B cell (primary cell): ENCODE measurements around the gene PCSK4. TPM values are rescaled to one million over a fixed set of nuclear protein-coding genes. Genes with fewer than 3 reads are reported as not detected.

Source experiments
- ATAC-seq: fragments of 200-7000 bp; cut with Tn5 transposase; one replicate; pipeline ENCODE4 v1.10.0; 2021; ENCODE audit warnings: low read depth, mild to moderate bottlenecking, moderate number of reproducible peaks, moderate library complexity
- CTCF ChIA-PET: fragments of 350-600 bp; sonication (Branson Sonifier 250); formaldehyde crosslinking; loops from one replicate; lab custom pipeline; 2021; ENCODE audit warnings: antibody characterized with exemption, inconsistent platforms; lab: Charles Lee
- POLR2A ChIA-PET: fragments of 350-600 bp; sonication (Branson Sonifier 250); formaldehyde crosslinking; loops from one replicate; lab custom pipeline; 2021; ENCODE audit warnings: antibody characterized with exemption; lab: Charles Lee
- DNase-seq: peaks from one replicate; pipeline ENCODE4 v3.0.0; 2013
- H2AFZ ChIP-seq: 2 replicates; pipeline ENCODE4 v1.6.1; 2012; ENCODE audit warnings: mild to moderate bottlenecking, low read depth, low read length; ENCODE audit not compliant: insufficient read depth, poor library complexity, severe bottlenecking
- H3K27ac ChIP-seq, 2 donors: 1 replicate in 1 of 2; 2 replicates in 1 of 2; pipeline ENCODE4 v1.5.1; 2012 to 2013; ENCODE audit warnings: low read length in 2 of 2, mild to moderate bottlenecking in 2 of 2, moderate library complexity in 1 of 2
- H3K27me3 ChIP-seq, 4 experiments: fragments of 200-600 bp in 1 of 4; sonication (generic) in 1 of 4; replicated peaks in 1 of 4; 1 replicate in 2 of 4; 2 replicates in 2 of 4; pipeline versions ENCODE4 v1.6.1 to v1.7.0; 2013 to 2016; ENCODE audit warnings: low read length in 3 of 4, mild to moderate bottlenecking in 2 of 4, mixed read lengths in 1 of 4, moderate library complexity in 1 of 4; ENCODE audit not compliant: insufficient read depth in 4 of 4, control insufficient read depth in 3 of 4; ENCODE audit errors: control extremely low read depth in 1 of 4
- H3K36me3 ChIP-seq, 2 experiments: replicated peaks in 1 of 2; 1 replicate in 1 of 2; 2 replicates in 1 of 2; pipeline versions ENCODE4 v1.6.1 to v1.7.1; 2013; ENCODE audit warnings: low read length in 1 of 2; ENCODE audit not compliant: insufficient read depth in 2 of 2, control insufficient read depth in 1 of 2; ENCODE audit errors: control extremely low read depth in 1 of 2, extremely low read depth in 1 of 2
- H3K4me1 ChIP-seq, 2 donors: fragments of 200-600 bp in 1 of 2; sonication (generic) in 1 of 2; 1 replicate in 1 of 2; 2 replicates in 1 of 2; pipeline versions ENCODE4 v1.5.1 to v1.6.1; 2013 to 2017; ENCODE audit warnings: low read length in 2 of 2; ENCODE audit not compliant: control insufficient read depth in 2 of 2, insufficient read depth in 2 of 2
- H3K4me2 ChIP-seq: replicated peaks from 2 replicates; pipeline ENCODE3; 2012; ENCODE audit warnings: mild to moderate bottlenecking, low read depth, low read length; ENCODE audit not compliant: poor library complexity, severe bottlenecking
- H3K4me3 ChIP-seq, 5 experiments: fragments of 200-600 bp in 1 of 5; sonication (generic) in 1 of 5; 1 replicate in 3 of 5; 2 replicates in 2 of 5; pipeline versions ENCODE4 v1.5.1 to v1.7.0; 2011 to 2016; ENCODE audit warnings: low read length in 4 of 5, mild to moderate bottlenecking in 4 of 5, low read depth in 2 of 5, control low read depth in 1 of 5, moderate library complexity in 1 of 5; ENCODE audit not compliant: insufficient read depth in 1 of 5; ENCODE audit errors: control extremely low read depth in 1 of 5, extremely low read depth in 1 of 5
- H3K79me2 ChIP-seq: fragments of 200-600 bp; sonication (generic); one replicate; pipeline ENCODE4 v1.6.0; 2016; ENCODE audit warnings: low read length; ENCODE audit not compliant: control insufficient read depth, insufficient read depth
- H3K9ac ChIP-seq: fragments of 200-600 bp; sonication (generic); 2 replicates; pipeline ENCODE4 v1.6.1; 2017; ENCODE audit warnings: mild to moderate bottlenecking, low read length, moderate library complexity
- H3K9me3 ChIP-seq, 3 donors: one replicate each; pipeline versions ENCODE4 v1.6.1 to v1.7.1; 2013; ENCODE audit warnings: low read length in 2 of 3; ENCODE audit not compliant: control insufficient read depth in 2 of 3, insufficient read depth in 1 of 3; ENCODE audit errors: control extremely low read depth in 1 of 3
- H4K20me1 ChIP-seq: 2 replicates; pipeline ENCODE4 v1.6.0; 2012; ENCODE audit warnings: mild to moderate bottlenecking, low read length; ENCODE audit not compliant: insufficient read depth, control insufficient read depth, poor library complexity, severe bottlenecking
- H3K27ac Mint-ChIP-seq: one replicate; pipeline ENCODE4 v1.8.0; 2021; ENCODE audit warnings: mixed read lengths
- H3K27me3 Mint-ChIP-seq: one replicate; pipeline ENCODE4 v1.8.0; 2021; ENCODE audit warnings: mixed read lengths
- H3K4me1 Mint-ChIP-seq: one replicate; pipeline ENCODE4 v1.8.0; 2021; ENCODE audit warnings: mixed read lengths
- H3K4me3 Mint-ChIP-seq: one replicate; pipeline ENCODE4 v1.8.0; 2021; ENCODE audit warnings: mixed read lengths
- H3K9me3 Mint-ChIP-seq: one replicate; pipeline ENCODE4 v1.8.0; 2022; ENCODE audit warnings: mixed read lengths; ENCODE audit not compliant: insufficient read depth
- CTCF ChIP-seq: fragments of 200-600 bp; IDR thresholded peaks from one replicate; pipeline ENCODE4 v1.8.0; 2022; ENCODE audit warnings: antibody characterized with exemption, mild to moderate bottlenecking
- EZH2 ChIP-seq: IDR thresholded peaks from 2 replicates; pipeline ENCODE4 v1.6.1; 2012; ENCODE audit warnings: borderline replicate concordance, low read depth, mild to moderate bottlenecking, moderate library complexity, low read length; ENCODE audit not compliant: insufficient read depth, poor library complexity, severe bottlenecking
- WGBS: methylation state at CpG from one replicate; pipeline ENCODE4 v1.1.5; 2013; ENCODE audit warnings: missing lambda C conversion rate; ENCODE audit not compliant: insufficient coverage; 5-methylcytosine and 5-hydroxymethylcytosine counted together
- intact Hi-C: fragments of 100-400 bp; cut with micrococcal nuclease; formaldehyde crosslinking; loops from one replicate; pipeline ENCODE4 v1.10.0; 2022
- polyA plus RNA-seq: library from polyadenylated mRNA; depleted of rRNA; stranded (reverse); fragments of >200 nt; gene quantifications from 2 replicates; pipeline ENCODE4 v1.2.3, GENCODE V29; 2012
- total RNA-seq, 2 donors: library from RNA; stranded (reverse); fragments of 120-200 nt in 1 of 2; gene quantifications; 1 replicate in 1 of 2; 2 replicates in 1 of 2; pipeline versions ENCODE4 v1.2.3 to v1.2.4, GENCODE V29; 2013 to 2022

PCSK4 gene
- total and polyA plus RNA-seq, 2 donors (not counting 1 experiment from before 2014, with no cell fraction given), result 1.1 to 1.3 TPM

- 93% methylated on average over 30 of the region's 31 CpGs for WGBS
- no peak for DNase-seq
- ChIA-PET POLR2A (no interaction called here), CTCF (no interaction called here)
- Histone ChIP-seq H3K9ac (no peak overlapping the region), H3K79me2 (peaks cover 30% of the 10 kb centered on the region), H3K9me3 (no peaks in the 10 kb centered on the region), H3K27me3 (peaks cover 0 to 32% (median 11%) of the 10 kb centered on the region in 4 experiments), H2AFZ (no peak overlapping the region), H3K4me2 (no peak overlapping the region), H3K4me1 (peaks cover 36 to 43% of the 10 kb centered on the region in 2 donors), H3K36me3 (peaks cover 0 to 4% of the 10 kb centered on the region in 2 experiments), H4K20me1 (peaks cover 74% of the 10 kb centered on the region), H3K4me3 (no peak overlapping the region), H3K27ac (no peak overlapping the region)
- peaks cover 3% of the 10 kb centered on the region for H3K27me3 Mint-ChIP-seq
- peaks cover 30% of the 10 kb centered on the region for H3K4me1 Mint-ChIP-seq
- no peak for ATAC-seq
- H3K4me3 Mint-ChIP-seq, result no peak overlapping the region
- no peak overlapping the region for H3K27ac Mint-ChIP-seq
- H3K9me3 Mint-ChIP-seq, result no peaks in the 10 kb centered on the region
- TF ChIP-seq CTCF, result no peak
- TF ChIP-seq EZH2, result no peak
- intact Hi-C loops, result no loop called here
Measured at GRCh38 chr19:1474011-1474764, 16.0 kb downstream of the PCSK4 start.
